HepG2 (cell line): ENCODE results near the gene ADH1B. TPM values are rescaled to one million over a fixed set of nuclear protein-coding genes. Genes with fewer than 3 reads are reported as not detected.
"Not testable (repeated sequence)": the region's sequence is repeated elsewhere in the genome, so short reads cannot be mapped to it uniquely, and the experiment has no call there.

ENCODE experiments used
- ATAC-seq: fragments of 200-7000 bp; cut with Tn5 transposase; 3 replicates; pipeline ENCODE4 v1.9.1; 2020; ENCODE audit warnings: mild to moderate bottlenecking, moderate library complexity
- BruUV-seq: library from RNA; stranded (reverse); fragments of 400-500 nt; replicated peaks from 2 replicates; lab custom pipeline; 2021; lab: Mats Ljungman, UMichigan
- CTCF ChIA-PET: fragments of 300-600 bp; formaldehyde crosslinking; extraction: SDS; loops from one replicate; lab custom pipeline; 2021; ENCODE audit warnings: low total read pairs, inconsistent platforms, low intra/inter-chr PET ratio; lab: Yijun Ruan, JAX
- POLR2A ChIA-PET: fragments of 350-600 bp; sonication (Branson Sonifier 250); formaldehyde crosslinking; loops from one replicate; lab custom pipeline; 2020; ENCODE audit warnings: antibody characterized with exemption, inconsistent platforms; lab: Yijun Ruan, JAX
- DNase-seq: peaks from one replicate; pipeline ENCODE4 v3.0.0-alpha.2; 2015; ENCODE audit warnings: low spot score
- FAIRE-seq: peaks from 3 replicates; lab custom pipeline; 2011; peaks lifted over from hg19 to GRCh38; lab: Jason Lieb, UNC
- H2AFZ ChIP-seq: one replicate; pipeline ENCODE4 v1.6.1; 2011; ENCODE audit warnings: low read length, inconsistent platforms
- H3K27ac ChIP-seq: fragments of 300-600 bp; 3 replicates; pipeline ENCODE4 v1.8.0; 2011; ENCODE audit warnings: mixed run types, mild to moderate bottlenecking, mixed read lengths, low read length, inconsistent platforms; ENCODE audit not compliant: insufficient read depth; ENCODE audit errors: extremely low read length
- H3K27me3 ChIP-seq, 2 experiments: fragments of 200-600 bp in 1 of 2; 2 replicates in 1 of 2; 3 replicates in 1 of 2; pipeline versions ENCODE4 v1.6.0 to v1.8.0; 2011; ENCODE audit warnings: low read length in 2 of 2, mild to moderate bottlenecking in 2 of 2, moderate library complexity in 2 of 2, inconsistent platforms in 1 of 2; ENCODE audit not compliant: insufficient read depth in 2 of 2, control insufficient read depth in 1 of 2
- H3K36me3 ChIP-seq, 2 experiments: fragments of 200-600 bp in 1 of 2; replicated peaks in 1 of 2; 2 replicates in 1 of 2; 3 replicates in 1 of 2; pipeline versions ENCODE4 v1.5.1 to v1.8.0; 2011; ENCODE audit warnings: low read length in 2 of 2, inconsistent platforms in 1 of 2; ENCODE audit not compliant: insufficient read depth in 2 of 2, control insufficient read depth in 1 of 2
- H3K4me1 ChIP-seq: 2 replicates; pipeline ENCODE4 v1.5.1; 2012; ENCODE audit warnings: low read length, inconsistent platforms; ENCODE audit not compliant: insufficient read depth
- H3K4me2 ChIP-seq: 2 replicates; pipeline ENCODE4 v1.6.0; 2011; ENCODE audit warnings: low read depth, low read length, inconsistent platforms
- H3K4me3 ChIP-seq, 3 experiments: fragments of 200-600 bp in 1 of 3; sonication (generic), shearing (Covaris generic) in 1 of 3; replicated peaks in 1 of 3; 2 replicates each; pipeline ENCODE4 v1.5.1; 2011 to 2016; ENCODE audit warnings: low read length in 3 of 3, inconsistent platforms in 2 of 3, low read depth in 2 of 3, mild to moderate bottlenecking in 2 of 3, control low read depth in 1 of 3, mixed read lengths in 1 of 3; ENCODE audit not compliant: insufficient read depth in 1 of 3
- H3K79me2 ChIP-seq: one replicate; pipeline ENCODE4 v1.6.1; 2011; ENCODE audit warnings: low read length, inconsistent platforms; ENCODE audit not compliant: insufficient read depth
- H3K9ac ChIP-seq: 2 replicates; pipeline ENCODE4 v1.6.0; 2011; ENCODE audit warnings: mild to moderate bottlenecking, low read depth, low read length, inconsistent platforms; ENCODE audit not compliant: insufficient read depth
- H3K9me3 ChIP-seq: 2 replicates; pipeline ENCODE4 v1.5.1; 2012; ENCODE audit warnings: mild to moderate bottlenecking, low read length
- H4K20me1 ChIP-seq: 2 replicates; pipeline ENCODE4 v1.6.0; 2011; ENCODE audit warnings: inconsistent platforms, mild to moderate bottlenecking, low read length, moderate library complexity; ENCODE audit not compliant: insufficient read depth
- CEBPB ChIP-seq: IDR thresholded peaks from 2 replicates; pipeline ENCODE4 v1.6.1; 2011; ENCODE audit warnings: low read depth, low read length, improper control_type of control experiment, borderline replicate concordance
- MTA3 ChIP-seq: sonication (generic); formaldehyde crosslinking; IDR thresholded peaks from 2 replicates; pipeline ENCODE4 v1.4.0; 2020; ENCODE audit warnings: missing genetic modification reagents
- ZNF138 ChIP-seq: sonication (generic); formaldehyde crosslinking; IDR thresholded peaks from 2 replicates; pipeline ENCODE4 v1.5.0; 2020; ENCODE audit warnings: mild to moderate bottlenecking, low read depth, missing genetic modification reagents
- ZNF616 ChIP-seq: sonication (generic); formaldehyde crosslinking; IDR thresholded peaks from 2 replicates; pipeline ENCODE4 v1.5.0; 2020; ENCODE audit warnings: low read depth, mild to moderate bottlenecking, missing genetic modification reagents
- WGBS: methylation state at CpG from one replicate; pipeline ENCODE4 v1.1.6; 2017; ENCODE audit warnings: low lambda C conversion rate; 5-methylcytosine and 5-hydroxymethylcytosine counted together
- in situ Hi-C: cut with HindIII; loops from 2 replicates; pipeline ENCODE4 v1.10.0; 2017; ENCODE audit warnings: low pct_unique_long_range_greater_than_20kb; ENCODE audit not compliant: extremely low pct_ligation_motif_present
- intact Hi-C: fragments of 100-400 bp; cut with micrococcal nuclease; formaldehyde crosslinking; loops from one replicate; pipeline ENCODE4 v1.10.0; 2022; ENCODE audit not compliant: unreplicated experiment
- polyA plus RNA-seq, 8 experiments: library from polyadenylated mRNA; depleted of rRNA in 3 of 8; stranded (reverse) in 7 of 8; unstranded in 1 of 8; fragments of >200 nt; fragmentation: Illumina TruSeq in 4 of 8; extraction: Trizol in 4 of 8; gene quantifications; 2 replicates each; pipeline versions ENCODE4 v1.2.1 to v1.2.3, GENCODE V29; 2011 to 2016; ENCODE audit warnings: low read depth in 4 of 8, missing spikeins in 1 of 8, mixed read lengths in 1 of 8; ENCODE audit not compliant: insufficient read depth in 1 of 8
- total RNA-seq, 5 experiments: library from RNA; depleted of rRNA; stranded (reverse); fragments of >200 nt; fragmentation: Illumina TruSeq; extraction: Trizol; gene quantifications; 2 replicates each; pipeline ENCODE4 v1.2.3, GENCODE V29; 2016; ENCODE audit warnings: low read depth in 1 of 5
- TF ChIP-seq, protein P1 (sequence below): sonication (generic); formaldehyde crosslinking; IDR thresholded peaks from 2 replicates; pipeline ENCODE4 v1.9.0; 2021; ENCODE audit warnings: missing genetic modification reagents, borderline replicate concordance

The ADH1B gene
- total and polyA plus RNA-seq, 2 of the 13 experiments (the other 11 are each of a cell fraction or from before 2014, with no cell fraction given): 0.05 to 0.40 TPM

DNA sequence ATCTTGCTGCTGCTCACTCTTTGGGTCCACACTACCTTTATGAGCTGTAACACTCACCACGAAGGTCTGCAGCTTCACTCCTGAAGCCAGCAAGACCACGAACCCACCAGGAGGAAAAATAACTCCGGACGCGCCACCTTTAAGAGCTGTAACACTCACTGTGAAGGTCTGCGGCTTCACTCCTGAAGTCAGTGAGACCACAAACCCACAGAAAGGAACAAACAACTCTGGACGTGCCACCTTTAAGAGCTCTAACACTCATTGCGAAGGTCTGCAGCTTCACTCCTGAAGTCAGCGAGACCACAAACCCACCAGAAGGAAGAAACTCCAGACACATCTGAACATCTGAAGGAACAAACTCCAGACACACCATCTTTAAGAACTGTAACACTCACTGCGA is 34.9 kb upstream of the ADH1B start:
- H3K9me3 ChIP-seq, H2AFZ ChIP-seq, BruUV-seq, ATAC-seq, H3K4me1 ChIP-seq, H3K4me3 ChIP-seq, FAIRE-seq, H3K27me3 ChIP-seq, H3K79me2 ChIP-seq, H4K20me1 ChIP-seq, in situ Hi-C loops, DNase-seq, H3K4me2 ChIP-seq, CTCF ChIA-PET, POLR2A ChIA-PET, intact Hi-C loops, H3K9ac ChIP-seq, H3K27ac ChIP-seq, H3K36me3 ChIP-seq: not testable (repeated sequence)
- WGBS: 67% methylated on average over 9 of the region's 10 CpGs

- H3K27ac ChIP-seq: no peak within 1 kb of the TSS
- ChIA-PET CTCF (no interaction called here), POLR2A (no interaction called here)
- WGBS: 41% methylated on average over 10 of the region's 10 CpGs
- no peak for FAIRE-seq
- no peaks in the 10 kb centered on the region for H3K36me3 ChIP-seq
- H4K20me1 ChIP-seq: no peaks in the 10 kb centered on the region
- BruUV-seq: no TSS peak
- no peak within 1 kb of the TSS for H3K4me3 ChIP-seq
- H3K9ac ChIP-seq: no peak within 1 kb of the TSS
- peak within 1 kb of the TSS; percentile 18; the same call in 1 of the 2 replicates for H3K4me2 ChIP-seq
- in situ Hi-C loops (no loop called here), intact Hi-C loops (no loop called here)
- no peaks in the 10 kb centered on the region for H3K9me3 ChIP-seq
- no peaks in the 10 kb centered on the region for H3K79me2 ChIP-seq
- H2AFZ ChIP-seq: no peak within 1 kb of the TSS
- DNase-seq: no peak
- no peaks in the 10 kb centered on the region for H3K27me3 ChIP-seq
- H3K4me1 ChIP-seq: peaks cover 9% of the 10 kb centered on the region
- peak; percentile 43; the same call in 2 of the 3 replicates for ATAC-seq
- no peak for TF ChIP-seq CEBPB
- no peak for TF ChIP-seq ZNF616
- TF ChIP-seq MTA3 (CRISPR knock-in tag): no peak
- TF ChIP-seq, protein P1, sequence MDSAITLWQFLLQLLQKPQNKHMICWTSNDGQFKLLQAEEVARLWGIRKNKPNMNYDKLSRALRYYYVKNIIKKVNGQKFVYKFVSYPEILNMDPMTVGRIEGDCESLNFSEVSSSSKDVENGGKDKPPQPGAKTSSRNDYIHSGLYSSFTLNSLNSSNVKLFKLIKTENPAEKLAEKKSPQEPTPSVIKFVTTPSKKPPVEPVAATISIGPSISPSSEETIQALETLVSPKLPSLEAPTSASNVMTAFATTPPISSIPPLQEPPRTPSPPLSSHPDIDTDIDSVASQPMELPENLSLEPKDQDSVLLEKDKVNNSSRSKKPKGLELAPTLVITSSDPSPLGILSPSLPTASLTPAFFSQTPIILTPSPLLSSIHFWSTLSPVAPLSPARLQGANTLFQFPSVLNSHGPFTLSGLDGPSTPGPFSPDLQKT: no peak
- no peak for TF ChIP-seq ZNF138
Observed at GRCh38 chr4:99352602-99353537, 31.7 kb upstream of the ADH1B start, which contains the start of gene ADH1C. TSS of gene ADH1C (minus strand) at chr4:99352746. CDS start at chr4:99352675, 71 bp downstream.
